GM12878 (cell line): Measurements from ENCODE around the gene GMDS.

Experiments used
- CTCF ChIP-seq, 3 experiments: IDR thresholded peaks in 2 of 3; conservative IDR thresholded peaks in 1 of 3; 2 replicates each; pipeline ENCODE4 v1.5.1; 2011; ENCODE audit warnings: low read depth in 3 of 3, low read length in 3 of 3, mild to moderate bottlenecking in 3 of 3, control low read depth in 2 of 3, moderate library complexity in 2 of 3, inconsistent platforms in 1 of 3, mixed read lengths in 1 of 3; ENCODE audit not compliant: control insufficient read depth in 2 of 3, insufficient read depth in 1 of 3; ENCODE audit errors: extremely low read depth in 1 of 3
- E4F1 ChIP-seq: fragments of 450-650 bp; IDR thresholded peaks from 2 replicates; pipeline ENCODE4 v1.6.1; 2018; ENCODE audit warnings: borderline replicate concordance, mild to moderate bottlenecking; ENCODE audit not compliant: partially characterized antibody
- POLR2A ChIP-seq: IDR thresholded peaks from 2 replicates; pipeline ENCODE4 v1.6.1; 2011; ENCODE audit warnings: low read depth, mild to moderate bottlenecking, low read length
- USF1 ChIP-seq: IDR thresholded peaks from 2 replicates; pipeline ENCODE4 v1.6.1; 2011; ENCODE audit warnings: borderline replicate concordance, low read depth, mild to moderate bottlenecking, moderate library complexity, mixed read lengths, low read length; ENCODE audit not compliant: insufficient read depth; ENCODE audit errors: extremely low read length
- USF2 ChIP-seq: IDR thresholded peaks from 2 replicates; pipeline ENCODE4 v1.6.1; 2011; ENCODE audit warnings: low read depth, low read length, improper control_type of control experiment, borderline replicate concordance

GRCh38 chr6:1834207-1834606 is 411.2 kb downstream of the GMDS start:
- TF ChIP-seq USF2 (no peak), USF1 (no peak), POLR2A (no peak), CTCF (IDR thresholded peaks at IDR 0.05 in 2 of 3, conservative IDR thresholded peaks at IDR 0.05 in 1 of 3; ENCODE audit: control insufficient read depth in 2 of 3, extremely low read depth in 1 of 3, insufficient read depth in 1 of 3, low read depth in 3 of 3, low read length in 3 of 3) (no peak), E4F1 (no peak)
